Neuronal stem cell (in vitro differentiated cells): Measurements from ENCODE around the gene NECTIN1.

Experiments
- DNase-seq: peaks from one replicate; pipeline ENCODE4 v3.0.0-alpha.2; 2013; ENCODE audit warnings: low spot score
- H2AFZ ChIP-seq: one replicate; pipeline ENCODE4 v1.6.1; 2013; ENCODE audit warnings: mild to moderate bottlenecking, low read length, inconsistent platforms
- H2AK5ac ChIP-seq: 2 replicates; pipeline ENCODE4 v1.6.1; 2013; ENCODE audit warnings: low read depth, mild to moderate bottlenecking, inconsistent platforms, low read length, moderate library complexity, mixed read lengths
- H2BK120ac ChIP-seq: 2 replicates; pipeline ENCODE4 v1.6.1; 2013; ENCODE audit warnings: low read depth, mild to moderate bottlenecking, inconsistent platforms, low read length, moderate library complexity, mixed read lengths
- H2BK12ac ChIP-seq: one replicate; pipeline ENCODE4 v1.6.1; 2013; ENCODE audit warnings: low read length, inconsistent platforms
- H2BK15ac ChIP-seq: 2 replicates; pipeline ENCODE4 v1.6.1; 2013; ENCODE audit warnings: mild to moderate bottlenecking, low read length, inconsistent platforms, mixed read lengths
- H2BK5ac ChIP-seq: one replicate; pipeline ENCODE4 v1.6.1; 2013; ENCODE audit warnings: inconsistent platforms, mild to moderate bottlenecking, low read length, moderate library complexity
- H3K14ac ChIP-seq: one replicate; pipeline ENCODE4 v1.6.1; 2013; ENCODE audit warnings: low read length, inconsistent platforms
- H3K18ac ChIP-seq: 2 replicates; pipeline ENCODE4 v1.6.1; 2013; ENCODE audit warnings: low read length, inconsistent platforms
- H3K23ac ChIP-seq: 2 replicates; pipeline ENCODE4 v1.6.1; 2013; ENCODE audit warnings: low read depth, mild to moderate bottlenecking, mixed read lengths, low read length, inconsistent platforms; ENCODE audit not compliant: poor library complexity
- H3K27ac ChIP-seq: replicated peaks from 3 replicates; pipeline ENCODE4 v1.5.1; 2013; ENCODE audit warnings: low read length, inconsistent platforms
- H3K27me3 ChIP-seq, 3 experiments: 2 replicates each; pipeline ENCODE4 v1.6.1; 2013; ENCODE audit warnings: low read length in 3 of 3, mild to moderate bottlenecking in 2 of 3, inconsistent platforms in 1 of 3, low read depth in 1 of 3, mixed read lengths in 1 of 3, moderate library complexity in 1 of 3; ENCODE audit not compliant: control insufficient read depth in 3 of 3, insufficient read depth in 3 of 3
- H3K36me3 ChIP-seq, 2 donors: replicated peaks in 1 of 2; 2 replicates each; pipeline ENCODE4 v1.6.1; 2013; ENCODE audit warnings: low read length in 2 of 2; ENCODE audit not compliant: control insufficient read depth in 2 of 2, insufficient read depth in 2 of 2
- H3K4ac ChIP-seq: 2 replicates; pipeline ENCODE4 v1.6.1; 2013; ENCODE audit warnings: inconsistent platforms, mild to moderate bottlenecking, low read length, moderate library complexity
- H3K4me1 ChIP-seq, 2 donors: 1 replicate in 1 of 2; 2 replicates in 1 of 2; pipeline ENCODE4 v1.6.1; 2013; ENCODE audit warnings: low read length in 2 of 2, low read depth in 1 of 2; ENCODE audit not compliant: control insufficient read depth in 2 of 2, insufficient read depth in 1 of 2
- H3K4me2 ChIP-seq: one replicate; pipeline ENCODE4 v1.6.1; 2013; ENCODE audit warnings: mild to moderate bottlenecking, low read length, inconsistent platforms; ENCODE audit not compliant: insufficient read depth, poor library complexity, severe bottlenecking
- H3K4me3 ChIP-seq, 2 donors: 2 replicates each; pipeline ENCODE4 v1.5.1; 2013; ENCODE audit warnings: low read length in 2 of 2, mild to moderate bottlenecking in 2 of 2, inconsistent platforms in 1 of 2, moderate library complexity in 1 of 2
- H3K79me1 ChIP-seq: one replicate; pipeline ENCODE4 v1.6.1; 2013; ENCODE audit warnings: low read depth, mild to moderate bottlenecking, inconsistent platforms, low read length, moderate library complexity
- H3K9ac ChIP-seq: one replicate; pipeline ENCODE4 v1.6.1; 2013; ENCODE audit warnings: mild to moderate bottlenecking, low read depth, low read length, inconsistent platforms; ENCODE audit not compliant: poor library complexity
- H3K9me3 ChIP-seq, 2 donors: replicated peaks in 1 of 2; 2 replicates each; pipeline versions ENCODE3 to v1.6.1; 2013; ENCODE audit warnings: low read length in 2 of 2, mild to moderate bottlenecking in 2 of 2, inconsistent platforms in 1 of 2, low read depth in 1 of 2, mixed read lengths in 1 of 2, moderate library complexity in 1 of 2; ENCODE audit not compliant: control insufficient read depth in 2 of 2, insufficient read depth in 1 of 2
- H4K8ac ChIP-seq: one replicate; pipeline ENCODE4 v1.6.1; 2013; ENCODE audit warnings: low read depth, mild to moderate bottlenecking, inconsistent platforms, low read length, moderate library complexity
- H4K91ac ChIP-seq: one replicate; pipeline ENCODE4 v1.6.1; 2013; ENCODE audit warnings: low read length, low read depth, mild to moderate bottlenecking, inconsistent platforms; ENCODE audit not compliant: poor library complexity
- WGBS, 2 donors: extraction: QIAGEN DNeasy Blood & Tissue Kit; methylation state at CpG; one replicate each; pipeline ENCODE4 v1.1.7; 2013; ENCODE audit warnings: missing lambda C conversion rate in 2 of 2, mixed read lengths in 1 of 2; ENCODE audit not compliant: insufficient read length in 2 of 2, insufficient replicate concordance in 1 of 2; ENCODE audit errors: extremely low coverage in 2 of 2; 5-methylcytosine and 5-hydroxymethylcytosine counted together

NECTIN1 gene

DNA sequence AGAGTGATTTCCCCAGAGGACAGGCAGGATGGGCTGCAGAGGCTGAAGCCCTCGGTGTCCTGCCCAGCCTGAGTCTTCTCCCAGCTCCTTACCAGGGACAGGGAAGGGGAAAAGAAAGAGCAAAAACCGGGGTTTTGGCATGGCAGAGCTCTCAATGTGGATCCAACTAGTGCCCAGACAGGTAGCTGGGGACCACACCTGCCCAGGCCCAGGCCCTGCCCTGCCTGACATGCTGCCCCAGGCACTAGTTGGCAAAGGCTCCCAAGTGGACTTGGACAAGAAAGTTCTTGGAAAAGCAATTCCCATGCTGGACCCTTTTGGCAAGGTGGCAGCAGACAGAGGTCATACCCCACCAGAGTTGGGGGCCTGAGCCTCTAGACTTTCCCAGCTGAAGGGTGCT lies 31.1 kb downstream of the NECTIN1 start:
- DNase-seq = no peak
- H3K36me3 ChIP-seq = no peaks in the 10 kb centered on the region
- H3K79me1 ChIP-seq = peaks cover 17% of the 10 kb centered on the region
- H2BK12ac ChIP-seq = no peak overlapping the region
- H3K27ac ChIP-seq = no peak overlapping the region
- no peak overlapping the region for H4K8ac ChIP-seq
- H3K23ac ChIP-seq = no peak overlapping the region
- no peak overlapping the region for H2BK120ac ChIP-seq
- H3K4me1 ChIP-seq = peaks cover 10 to 22% of the 10 kb centered on the region in 2 donors
- no peak overlapping the region for H3K14ac ChIP-seq
- no peak overlapping the region for H3K4me3 ChIP-seq
- H3K18ac ChIP-seq = no peak overlapping the region
- H4K91ac ChIP-seq = no peak overlapping the region
- no peak overlapping the region for H3K9ac ChIP-seq
- H2BK5ac ChIP-seq = no peak overlapping the region
- no peak overlapping the region for H3K4me2 ChIP-seq
- H3K4ac ChIP-seq = no peak overlapping the region
- H2BK15ac ChIP-seq = no peak overlapping the region
- H3K27me3 ChIP-seq = no peaks in the 10 kb centered on the region
- no peaks in the 10 kb centered on the region for H3K9me3 ChIP-seq
- no peak overlapping the region for H2AFZ ChIP-seq
- no peak overlapping the region for H2AK5ac ChIP-seq
- no CpG with 5 or more reads among the region's 2 CpGs for WGBS, 2 donors

DNA sequence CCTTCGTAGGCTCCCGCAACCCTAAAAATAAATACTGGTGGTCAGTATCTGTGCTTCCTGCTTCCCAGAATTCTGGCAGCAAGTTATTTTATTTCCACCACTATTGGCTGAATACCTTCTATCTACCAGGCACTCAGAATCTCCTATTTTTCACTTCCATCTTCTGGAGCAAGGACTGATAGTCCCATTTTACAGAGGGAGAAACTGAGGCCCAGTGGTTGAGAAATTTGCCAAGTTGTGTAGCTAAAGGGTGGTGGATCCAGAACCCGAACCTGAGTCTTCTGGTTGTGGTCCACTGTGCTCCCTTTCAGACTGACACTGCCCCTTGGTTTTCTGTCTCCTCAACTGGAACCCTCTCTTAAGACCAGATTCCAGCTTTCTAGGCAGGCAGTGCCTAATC lies 31.6 kb downstream of the NECTIN1 start:
- H4K8ac ChIP-seq = no peak overlapping the region
- H3K4me3 ChIP-seq = no peak overlapping the region
- H3K18ac ChIP-seq = no peak overlapping the region
- H3K79me1 ChIP-seq = peaks cover 17% of the 10 kb centered on the region
- DNase-seq = no peak
- H3K4me2 ChIP-seq = no peak overlapping the region
- no CpG with 5 or more reads among the region's 3 CpGs for WGBS, 2 donors
- no peak overlapping the region for H2BK12ac ChIP-seq
- H3K4me1 ChIP-seq = peaks cover 10 to 26% of the 10 kb centered on the region in 2 donors
- no peak overlapping the region for H2AFZ ChIP-seq
- no peak overlapping the region for H3K4ac ChIP-seq
- H4K91ac ChIP-seq = no peak overlapping the region
- H2BK120ac ChIP-seq = no peak overlapping the region
- no peaks in the 10 kb centered on the region for H3K27me3 ChIP-seq
- H3K9ac ChIP-seq = no peak overlapping the region
- H2AK5ac ChIP-seq = no peak overlapping the region
- H2BK15ac ChIP-seq = no peak overlapping the region
- H3K23ac ChIP-seq = no peak overlapping the region
- H2BK5ac ChIP-seq = no peak overlapping the region
- no peak overlapping the region for H3K27ac ChIP-seq
- no peak overlapping the region for H3K14ac ChIP-seq
- no peaks in the 10 kb centered on the region for H3K9me3 ChIP-seq
- no peaks in the 10 kb centered on the region for H3K36me3 ChIP-seq

DNA sequence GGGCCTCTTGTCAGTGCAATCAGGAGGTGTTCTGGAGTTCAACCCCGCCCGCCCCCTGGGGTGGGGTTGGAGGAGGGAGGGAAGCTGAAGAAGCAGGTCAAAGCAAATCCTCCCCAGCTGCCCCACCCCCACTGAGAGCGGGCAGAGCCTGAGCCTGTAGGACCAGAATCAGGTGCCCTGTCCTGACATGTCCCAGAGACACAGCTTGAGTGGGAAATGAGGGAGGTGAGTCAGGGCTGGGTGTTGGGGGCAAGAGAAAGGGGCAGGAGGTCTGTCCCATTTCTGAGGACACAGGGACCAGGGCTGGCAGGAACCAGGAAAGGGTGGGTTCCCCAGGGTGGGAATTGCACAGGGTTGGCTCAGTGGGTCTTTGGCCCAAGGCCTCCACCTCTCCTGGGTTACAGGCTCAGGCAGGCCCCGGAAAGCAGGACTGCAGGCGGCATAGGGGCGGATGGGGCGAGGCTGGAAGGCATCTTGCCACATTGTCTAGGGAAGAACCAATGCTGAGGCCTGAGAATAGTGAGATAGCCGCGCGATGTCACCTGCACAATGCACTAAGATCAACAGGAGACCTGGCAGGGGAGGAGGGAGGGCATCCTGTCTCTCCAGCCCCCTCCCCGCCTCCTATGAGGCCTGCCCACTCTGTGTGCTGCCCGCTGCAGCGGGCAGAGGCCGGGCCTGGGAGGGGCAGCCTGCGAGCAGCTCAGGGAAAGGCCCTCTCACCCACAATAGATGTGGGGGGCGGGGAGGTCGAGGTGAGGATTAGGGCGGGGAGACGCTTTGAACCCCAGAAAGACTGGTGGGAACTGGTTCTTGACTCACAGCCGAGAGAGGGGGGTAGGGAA lies 32.4 kb downstream of the NECTIN1 start:
- H4K91ac ChIP-seq = peak overlapping the region; percentile 20
- peak overlapping the region; percentile 6 for H3K23ac ChIP-seq
- H3K4ac ChIP-seq = no peak overlapping the region
- no peaks in the 10 kb centered on the region for H3K9me3 ChIP-seq
- no peak overlapping the region for H3K4me2 ChIP-seq
- no peak overlapping the region for H3K14ac ChIP-seq
- peak overlapping the region; percentile 80 for H3K18ac ChIP-seq
- H2AFZ ChIP-seq = no peak overlapping the region
- H2BK15ac ChIP-seq = peak overlapping the region; percentile 28
- DNase-seq = no peak
- no peak overlapping the region for H2BK120ac ChIP-seq
- peaks cover 14% of the 10 kb centered on the region for H3K79me1 ChIP-seq
- H3K9ac ChIP-seq = peak overlapping the region; percentile 9
- no peak overlapping the region for H4K8ac ChIP-seq
- H3K4me3 ChIP-seq = no peak overlapping the region
- peak overlapping the region; percentile 73 for H2AK5ac ChIP-seq
- no peak overlapping the region for H2BK5ac ChIP-seq
- no peaks in the 10 kb centered on the region for H3K36me3 ChIP-seq
- no CpG with 5 or more reads among the region's 20 CpGs for WGBS, 2 donors
- H3K27me3 ChIP-seq = no peaks in the 10 kb centered on the region
- peaks cover 7 to 31% of the 10 kb centered on the region in 2 donors for H3K4me1 ChIP-seq
- no peak overlapping the region for H3K27ac ChIP-seq
- no peak overlapping the region for H2BK12ac ChIP-seq

DNA sequence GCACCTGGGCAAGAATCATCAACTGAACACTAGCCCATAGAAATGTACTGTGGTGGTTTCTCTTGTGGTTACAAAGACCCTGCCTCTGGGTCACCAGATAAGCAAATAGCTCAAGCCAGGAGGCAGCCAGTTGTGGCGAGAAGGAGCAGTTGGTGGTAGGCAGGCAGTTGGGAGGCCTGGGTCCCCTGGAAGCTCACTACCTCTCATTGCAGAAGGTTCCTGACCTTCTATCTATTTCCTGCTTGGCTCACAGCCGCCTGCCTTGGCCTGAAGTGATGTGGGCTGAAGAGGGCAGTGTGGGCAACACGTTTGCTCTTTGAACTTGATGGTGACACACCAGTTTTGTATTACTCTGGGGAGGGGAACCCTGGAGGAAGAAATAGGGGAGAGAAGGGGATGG lies 34.7 kb downstream of the NECTIN1 start:
- no peak for DNase-seq
- no peaks in the 10 kb centered on the region for H3K27me3 ChIP-seq
- H3K18ac ChIP-seq = no peak overlapping the region
- no CpG with 5 or more reads among the region's 3 CpGs for WGBS, 2 donors
- H3K4me1 ChIP-seq = peaks cover 7 to 40% of the 10 kb centered on the region in 2 donors
- H3K4me2 ChIP-seq = no peak overlapping the region
- H2BK5ac ChIP-seq = no peak overlapping the region
- H3K23ac ChIP-seq = no peak overlapping the region
- no peaks in the 10 kb centered on the region for H3K9me3 ChIP-seq
- H3K14ac ChIP-seq = no peak overlapping the region
- peaks cover 11% of the 10 kb centered on the region for H3K79me1 ChIP-seq
- no peak overlapping the region for H3K4me3 ChIP-seq
- no peak overlapping the region for H4K91ac ChIP-seq
- H2AK5ac ChIP-seq = no peak overlapping the region
- no peak overlapping the region for H2AFZ ChIP-seq
- H3K27ac ChIP-seq = no peak overlapping the region
- H3K36me3 ChIP-seq = no peaks in the 10 kb centered on the region
- no peak overlapping the region for H4K8ac ChIP-seq
- no peak overlapping the region for H3K9ac ChIP-seq
- H2BK12ac ChIP-seq = no peak overlapping the region
- H2BK15ac ChIP-seq = no peak overlapping the region
- H2BK120ac ChIP-seq = no peak overlapping the region
- no peak overlapping the region for H3K4ac ChIP-seq
